Tibial artery (tissue), 4 donors: ENCODE data around the gene MYCN.

Experiments used
- DNase-seq, 2 donors: peaks; one replicate each; pipeline ENCODE4 v3.0.0-alpha.2; 2019
- H3K27ac ChIP-seq, 2 donors: fragments of 200-600 bp; sonication (generic) in 1 of 2; 1 replicate in 1 of 2; 2 replicates in 1 of 2; pipeline ENCODE4 v1.5.1; 2018 to 2019; ENCODE audit warnings: mild to moderate bottlenecking in 1 of 2
- H3K27me3 ChIP-seq, 2 donors: fragments of 200-600 bp; sonication (generic) in 1 of 2; one replicate each; pipeline versions ENCODE4 v1.5.1 to v1.6.0; 2016 to 2019
- H3K36me3 ChIP-seq, 3 donors: fragments of 200-600 bp; sonication (generic) in 2 of 3; one replicate each; pipeline ENCODE4 v1.5.1; 2016 to 2019; ENCODE audit warnings: mild to moderate bottlenecking in 2 of 3
- H3K4me1 ChIP-seq, 4 donors: fragments of 200-600 bp; sonication (generic) in 2 of 4; 1 replicate in 3 of 4; 2 replicates in 1 of 4; pipeline ENCODE4 v1.5.1; 2016 to 2019
- H3K4me3 ChIP-seq, 2 donors: fragments of 200-600 bp; sonication (generic) in 1 of 2; 1 replicate in 1 of 2; 2 replicates in 1 of 2; pipeline ENCODE4 v1.5.1; 2018 to 2019; ENCODE audit warnings: mild to moderate bottlenecking in 2 of 2
- H3K9me3 ChIP-seq, 3 donors: fragments of 200-600 bp; sonication (generic) in 1 of 3; one replicate each; pipeline ENCODE4 v1.5.1; 2016 to 2019
- intact Hi-C: fragments of 100-400 bp; cut with DNase I; formaldehyde crosslinking; loops from one replicate; pipeline ENCODE4 v1.15.0; 2023; ENCODE audit warnings: low total_unique reads
- TF ChIP-seq, protein P1 (sequence below), 2 experiments: fragments of 200-600 bp in 1 of 2; fragments of 450-650 bp in 1 of 2; IDR thresholded peaks; one replicate each; pipeline ENCODE4 v1.5.1; 2017 to 2019; ENCODE audit warnings: antibody characterized with exemption in 2 of 2, mild to moderate bottlenecking in 1 of 2, moderate library complexity in 1 of 2

MYCN gene

DNA sequence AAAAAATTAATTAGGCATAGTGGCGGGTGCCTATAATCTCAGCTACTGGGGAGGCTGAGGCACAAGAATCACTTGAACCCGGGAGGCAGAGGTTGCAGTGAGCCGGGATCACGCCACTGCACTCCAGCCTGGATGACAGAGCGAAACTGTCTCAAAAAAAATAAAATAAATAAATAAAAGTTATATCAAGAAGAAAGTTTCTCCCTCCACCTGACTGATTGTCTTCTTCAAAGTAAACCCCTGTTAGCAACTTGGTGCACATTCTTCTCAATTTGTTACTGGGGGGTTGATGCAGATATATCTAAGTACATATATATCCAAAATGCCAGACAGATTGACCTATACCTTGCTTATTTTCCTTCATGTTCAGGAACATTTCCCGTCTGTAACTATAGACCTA is 5.2 kb upstream of the MYCN start:
- Histone ChIP-seq H3K36me3 (no peaks in the 10 kb centered on the region), H3K27ac (no peak overlapping the region), H3K9me3 (no peaks in the 10 kb centered on the region), H3K4me3 (no peak overlapping the region), H3K4me1 (peaks cover 0 to 11% (median 9%) of the 10 kb centered on the region in 4 donors), H3K27me3 (peaks cover 0 to 28% of the 10 kb centered on the region in 2 donors)
- no peak for DNase-seq
- intact Hi-C loops: no loop called here
- TF ChIP-seq, protein P1, sequence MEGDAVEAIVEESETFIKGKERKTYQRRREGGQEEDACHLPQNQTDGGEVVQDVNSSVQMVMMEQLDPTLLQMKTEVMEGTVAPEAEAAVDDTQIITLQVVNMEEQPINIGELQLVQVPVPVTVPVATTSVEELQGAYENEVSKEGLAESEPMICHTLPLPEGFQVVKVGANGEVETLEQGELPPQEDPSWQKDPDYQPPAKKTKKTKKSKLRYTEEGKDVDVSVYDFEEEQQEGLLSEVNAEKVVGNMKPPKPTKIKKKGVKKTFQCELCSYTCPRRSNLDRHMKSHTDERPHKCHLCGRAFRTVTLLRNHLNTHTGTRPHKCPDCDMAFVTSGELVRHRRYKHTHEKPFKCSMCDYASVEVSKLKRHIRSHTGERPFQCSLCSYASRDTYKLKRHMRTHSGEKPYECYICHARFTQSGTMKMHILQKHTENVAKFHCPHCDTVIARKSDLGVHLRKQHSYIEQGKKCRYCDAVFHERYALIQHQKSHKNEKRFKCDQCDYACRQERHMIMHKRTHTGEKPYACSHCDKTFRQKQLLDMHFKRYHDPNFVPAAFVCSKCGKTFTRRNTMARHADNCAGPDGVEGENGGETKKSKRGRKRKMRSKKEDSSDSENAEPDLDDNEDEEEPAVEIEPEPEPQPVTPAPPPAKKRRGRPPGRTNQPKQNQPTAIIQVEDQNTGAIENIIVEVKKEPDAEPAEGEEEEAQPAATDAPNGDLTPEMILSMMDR (IDR thresholded peaks at IDR 0.05): no peak

DNA sequence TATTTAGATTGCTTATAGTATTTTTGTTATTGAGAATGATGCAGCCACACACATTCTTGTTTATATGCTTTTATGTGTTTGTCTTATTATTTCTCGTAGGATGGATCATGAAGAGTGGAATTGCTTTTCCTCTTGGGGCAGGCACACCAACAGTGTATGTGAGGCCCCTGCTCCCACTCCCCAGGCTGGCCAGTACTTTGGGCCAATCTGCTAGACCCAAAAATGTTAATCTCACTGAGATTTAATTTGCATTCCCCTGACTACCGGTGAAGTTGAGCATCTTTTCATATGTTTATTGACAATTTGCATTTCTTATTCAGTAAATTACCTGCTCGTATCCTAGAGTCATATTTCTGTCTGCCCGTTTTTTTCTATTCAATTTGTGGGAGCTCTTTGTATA is 4.7 kb upstream of the MYCN start:
- intact Hi-C loops: no loop called here

DNA sequence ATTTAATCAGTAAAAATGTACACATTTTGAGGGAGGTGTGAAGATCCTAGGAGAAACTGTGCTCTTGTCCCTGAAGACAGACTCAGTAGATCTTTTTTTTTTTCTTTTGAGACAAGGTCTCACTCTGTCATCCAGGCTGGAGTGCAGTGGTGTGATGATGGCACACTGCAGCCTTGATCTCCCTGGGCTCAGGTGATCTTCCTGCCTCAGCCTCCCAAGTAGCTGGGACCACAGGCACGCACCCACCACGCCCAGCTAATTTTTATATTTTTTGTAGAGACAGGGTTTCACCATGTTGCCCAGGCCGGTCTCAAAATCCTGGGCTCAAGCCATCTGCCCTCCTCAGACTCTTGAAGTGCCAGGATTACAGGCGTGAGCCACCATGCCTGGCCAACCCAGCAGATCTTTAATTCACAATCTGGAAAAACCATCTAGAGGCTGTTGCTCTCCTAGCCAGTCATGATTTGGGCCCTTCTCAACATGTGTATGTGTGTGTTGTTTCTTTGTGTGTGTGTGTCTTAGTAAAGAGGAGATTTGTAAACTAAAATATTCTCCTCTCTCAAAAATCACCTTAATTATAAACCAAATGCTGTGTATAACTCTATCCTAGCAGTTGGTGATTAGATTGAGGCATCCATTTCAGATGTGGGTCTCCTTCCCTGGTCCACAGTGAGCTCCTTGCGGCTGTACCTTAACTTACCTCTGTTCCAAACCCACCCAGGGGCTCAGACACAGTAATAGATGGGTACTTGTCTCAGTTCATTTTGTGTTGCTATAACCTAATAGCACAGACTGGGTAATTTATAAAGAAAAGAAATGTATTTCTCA is 3.9 kb upstream of the MYCN start:
- H3K4me3 ChIP-seq: no peak overlapping the region
- peaks cover 0 to 24% (median 22%) of the 10 kb centered on the region in 4 donors for H3K4me1 ChIP-seq
- intact Hi-C loops: no loop called here
- no peaks in the 10 kb centered on the region for H3K9me3 ChIP-seq
- peaks cover 0 to 41% of the 10 kb centered on the region in 2 donors for H3K27me3 ChIP-seq
- H3K36me3 ChIP-seq: no peaks in the 10 kb centered on the region
- peak in 1 of 2 donors; percentile 23 for DNase-seq
- no peak overlapping the region for H3K27ac ChIP-seq
- TF ChIP-seq, protein P1 (IDR thresholded peaks at IDR 0.05): no peak

More for the DNA sequence above, 4.7 kb upstream of the MYCN start:
- Histone ChIP-seq H3K4me3 (no peak overlapping the region), H3K27me3 (peaks cover 0 to 33% of the 10 kb centered on the region in 2 donors), H3K27ac (no peak overlapping the region), H3K36me3 (no peaks in the 10 kb centered on the region), H3K4me1 (peaks cover 0 to 16% (median 14%) of the 10 kb centered on the region in 4 donors), H3K9me3 (no peaks in the 10 kb centered on the region)
- TF ChIP-seq, protein P1 (IDR thresholded peaks at IDR 0.05): no peak
- DNase-seq: no peak

DNA sequence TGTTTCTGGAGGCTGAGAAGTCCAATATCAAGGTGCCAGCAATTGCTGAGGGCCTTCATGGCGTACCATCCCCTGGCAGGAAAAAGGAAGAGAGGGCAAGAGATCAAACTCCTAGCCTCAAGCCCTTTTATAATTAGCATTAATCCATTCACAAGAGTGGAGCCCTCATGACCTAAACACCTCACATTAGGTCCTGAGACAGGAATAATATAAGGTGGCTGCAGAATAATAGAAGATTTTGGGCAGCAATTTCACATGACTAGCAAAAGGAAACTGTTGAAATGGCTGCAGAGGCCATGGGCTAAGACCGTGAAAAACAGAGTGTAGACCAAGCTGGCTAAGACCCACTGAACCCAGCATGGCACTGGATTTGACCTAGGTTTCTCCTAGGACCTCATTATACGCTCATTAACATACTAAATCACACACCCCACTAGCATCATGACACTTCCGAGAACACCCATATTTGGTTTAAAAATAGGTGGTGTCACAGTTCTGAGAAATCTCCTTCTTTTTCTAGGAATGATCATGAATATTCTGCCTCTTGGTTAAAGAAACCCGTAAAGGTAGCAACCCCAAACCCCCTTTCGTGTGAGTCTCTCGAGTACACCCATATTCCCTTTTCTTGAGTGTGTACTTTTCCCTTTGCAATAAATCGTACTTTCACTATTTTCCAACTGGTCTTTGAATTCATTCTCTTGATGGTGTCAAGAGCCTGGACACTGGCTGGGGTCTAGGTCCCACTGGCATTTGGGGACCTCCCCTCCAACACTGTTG is 3.1 kb upstream of the MYCN start:
- Histone ChIP-seq H3K27ac (no peak overlapping the region), H3K4me3 (no peak overlapping the region), H3K9me3 (no peaks in the 10 kb centered on the region), H3K27me3 (peaks cover 0 to 49% of the 10 kb centered on the region in 2 donors), H3K36me3 (no peaks in the 10 kb centered on the region), H3K4me1 (peaks cover 0 to 32% (median 30%) of the 10 kb centered on the region in 4 donors)
- no peak for DNase-seq
- TF ChIP-seq, protein P1 (IDR thresholded peaks at IDR 0.05): no peak
- intact Hi-C loops: no loop called here

DNA sequence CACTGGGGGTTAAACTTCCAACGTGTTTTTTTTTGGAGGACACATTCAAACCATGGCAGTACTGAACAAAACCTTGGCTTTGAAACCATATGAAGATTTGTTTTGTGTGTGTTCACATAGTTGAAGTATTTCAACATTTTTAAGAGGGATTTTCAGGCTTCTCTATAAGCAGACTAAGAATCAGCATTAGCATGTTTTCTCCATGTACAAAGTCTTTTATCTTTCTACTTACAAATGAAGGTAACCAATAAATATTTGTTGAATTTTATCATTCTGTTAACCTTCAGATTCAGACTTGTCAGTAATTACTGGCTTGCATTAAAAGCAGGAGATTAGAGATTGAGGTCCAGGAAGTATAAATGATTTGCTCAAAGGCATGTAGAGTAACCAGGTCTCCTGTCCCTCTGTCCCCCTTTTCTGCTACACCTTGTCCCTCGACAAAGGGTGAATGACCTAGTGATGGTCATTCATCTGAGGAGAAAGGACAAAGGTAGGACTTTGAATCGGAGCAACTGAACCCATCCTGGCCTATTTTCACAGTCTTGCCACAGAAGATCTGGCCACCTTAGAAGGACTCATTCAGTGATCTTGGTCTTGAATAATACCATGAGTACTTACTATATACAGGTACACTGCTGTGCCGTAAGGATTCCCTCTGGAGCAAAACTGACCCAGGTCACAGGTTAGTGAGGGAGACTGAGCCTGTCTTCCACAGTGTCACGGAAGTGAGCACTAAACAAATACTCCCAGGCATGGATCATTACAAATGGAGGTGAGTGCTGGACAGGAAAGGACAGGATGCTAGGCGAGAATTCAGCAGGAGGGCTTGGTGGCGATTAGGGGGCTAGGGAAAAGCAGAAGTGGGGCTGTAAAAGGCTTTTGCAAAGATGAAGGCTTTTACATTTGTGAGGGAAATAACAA is 2.2 kb upstream of the MYCN start:
- Histone ChIP-seq H3K36me3 (no peaks in the 10 kb centered on the region), H3K4me3 (no peak overlapping the region), H3K27ac (no peak overlapping the region), H3K27me3 (peaks cover 0 to 56% of the 10 kb centered on the region in 2 donors), H3K9me3 (no peaks in the 10 kb centered on the region), H3K4me1 (peaks cover 0 to 36% (median 31%) of the 10 kb centered on the region in 4 donors)
- no peak for DNase-seq
- intact Hi-C loops: no loop called here
- TF ChIP-seq, protein P1 (IDR thresholded peaks at IDR 0.05): no peak
